Activated CD8-positive, alpha-beta T cell treated with anti-CD3 and anti-CD28 coated beads for 36 hours (primary cell): Measurements from ENCODE around the gene KDM8. TPM values are rescaled to one million over a fixed set of nuclear protein-coding genes. Genes with fewer than 3 reads are reported as not detected.

Experiments used
- ATAC-seq: fragments of 200-7000 bp; cut with Tn5 transposase; one replicate; pipeline ENCODE4 v1.10.0; 2021; ENCODE audit warnings: mild to moderate bottlenecking, moderate library complexity
- CTCF ChIA-PET: fragments of 350-600 bp; sonication (Branson Sonifier 250); formaldehyde crosslinking; loops from one replicate; lab custom pipeline; 2021; ENCODE audit warnings: antibody characterized with exemption; lab: Charles Lee
- POLR2A ChIA-PET: fragments of 350-600 bp; sonication (Branson Sonifier 250); formaldehyde crosslinking; loops from one replicate; lab custom pipeline; 2021; ENCODE audit warnings: antibody characterized with exemption; lab: Charles Lee
- DNase-seq: peaks from one replicate; pipeline ENCODE4 v3.0.0-alpha.2; 2020
- H3K27ac Mint-ChIP-seq: one replicate; pipeline ENCODE4 v1.8.0; 2021; ENCODE audit warnings: mild to moderate bottlenecking, mixed read lengths
- H3K27me3 Mint-ChIP-seq: one replicate; pipeline ENCODE4 v1.8.0; 2021; ENCODE audit warnings: mixed read lengths
- H3K36me3 Mint-ChIP-seq: one replicate; pipeline ENCODE4 v1.8.0; 2021; ENCODE audit warnings: low read depth, mixed read lengths
- H3K4me1 Mint-ChIP-seq: one replicate; pipeline ENCODE4 v1.8.0; 2021; ENCODE audit warnings: low read depth, mixed read lengths
- H3K4me3 Mint-ChIP-seq: one replicate; pipeline ENCODE4 v1.8.0; 2021; ENCODE audit warnings: mild to moderate bottlenecking, moderate library complexity, mixed read lengths
- H3K9me3 Mint-ChIP-seq: one replicate; pipeline ENCODE4 v1.8.0; 2021; ENCODE audit warnings: mixed read lengths
- CTCF ChIP-seq: fragments of 200-600 bp; IDR thresholded peaks from one replicate; pipeline ENCODE4 v1.8.0; 2022; ENCODE audit warnings: antibody characterized with exemption, mild to moderate bottlenecking
- intact Hi-C: fragments of 100-400 bp; cut with micrococcal nuclease; formaldehyde crosslinking; loops from one replicate; pipeline ENCODE4 v1.10.0; 2022
- total RNA-seq, 2 experiments: library from RNA; stranded (reverse); gene quantifications; one replicate each; pipeline ENCODE4 v1.2.3, GENCODE V29; 2021

The KDM8 gene
- total RNA-seq, 2 experiments from 2014 or later, result 10.9 to 12.7 TPM

- CTCF ChIA-PET, result interaction anchor here (0.6 to 6.0 kb wide), 6 partner anchors 10 to 321 kb away, joined by 3 to 29 read pairs (median 3); no protein-coding TSS in a partner anchor
- peak; percentile 27 for ATAC-seq
- Mint-ChIP-seq H3K9me3 (peaks cover 7% of the 10 kb centered on the region), H3K27ac (peak overlapping the region; percentile 96), H3K4me1 (peaks cover 83% of the 10 kb centered on the region), H3K4me3 (peak overlapping the region; percentile 16), H3K27me3 (no peaks in the 10 kb centered on the region), H3K36me3 (peaks cover 70% of the 10 kb centered on the region)
- POLR2A ChIA-PET, result interaction anchor here (0.9 to 13.8 kb wide), 4 partner anchors 10 to 66 kb away, joined by 3 to 126 read pairs (median 18); no protein-coding TSS in a partner anchor
- intact Hi-C loops, result loop anchor here (2.0 kb wide), 1 partner anchor 15 kb away; no protein-coding TSS in a partner anchor
- no peak for TF ChIP-seq CTCF
- DNase-seq, result peak; percentile 43
These were observed 48.3 kb downstream of the KDM8 start for GRCh38 chr16:27251541-27252205.

GRCh38 chr16:27252206-27252585, 48.9 kb downstream of the KDM8 start:
- no peak for DNase-seq
- TF ChIP-seq CTCF, result no peak
- intact Hi-C loops, result loop anchor here (2.0 kb wide), 1 partner anchor 15 kb away; no protein-coding TSS in a partner anchor
- Mint-ChIP-seq H3K4me3 (peak overlapping the region; percentile 16), H3K9me3 (peaks cover 7% of the 10 kb centered on the region), H3K36me3 (peaks cover 70% of the 10 kb centered on the region), H3K27ac (peak overlapping the region; percentile 96), H3K27me3 (no peaks in the 10 kb centered on the region), H3K4me1 (peaks cover 82% of the 10 kb centered on the region)
- no peak for ATAC-seq
- ChIA-PET POLR2A (interaction anchor here (0.9 to 13.8 kb wide), 4 partner anchors 8 to 65 kb away, joined by 4 to 126 read pairs (median 18); no protein-coding TSS in a partner anchor), CTCF (interaction anchor here (0.5 to 6.0 kb wide), 4 partner anchors 15 to 116 kb away, joined by 3 to 29 read pairs (median 4); no protein-coding TSS in a partner anchor)

- POLR2A ChIA-PET, result interaction anchor here (0.7 to 13.8 kb wide), 9 partner anchors 10 to 154 kb away, joined by 3 to 126 read pairs (median 5); no protein-coding TSS in a partner anchor
- peaks cover 86% of the 10 kb centered on the region for H3K4me1 Mint-ChIP-seq
These were observed 50.2 kb downstream of the KDM8 start for GRCh38 chr16:27253526-27253930.

GRCh38 chr16:27254262-27254811, 51.0 kb downstream of the KDM8 start:
- H3K4me1 Mint-ChIP-seq, result peaks cover 90% of the 10 kb centered on the region
- DNase-seq, result peak; percentile 62
- no peaks in the 10 kb centered on the region for H3K9me3 Mint-ChIP-seq
- peaks cover 65% of the 10 kb centered on the region for H3K36me3 Mint-ChIP-seq
- intact Hi-C loops, result no loop called here
- peak overlapping the region; percentile 50 for H3K4me3 Mint-ChIP-seq
- no peak for TF ChIP-seq CTCF
- POLR2A ChIA-PET, result interaction anchor here (0.7 to 13.8 kb wide), 11 partner anchors 9 to 153 kb away, joined by 3 to 126 read pairs (median 5); no protein-coding TSS in a partner anchor
- no peaks in the 10 kb centered on the region for H3K27me3 Mint-ChIP-seq
- ATAC-seq, result peak; percentile 68
- H3K27ac Mint-ChIP-seq, result peak overlapping the region; percentile 96
- CTCF ChIA-PET, result interaction anchor here (1.0 to 3.3 kb wide), 9 partner anchors 13 to 114 kb away, joined by 3 to 19 read pairs (median 4); partner anchors contain the start of gene NSMCE1

More at GRCh38 chr16:27253526-27253930, 50.2 kb downstream of the KDM8 start:
- ATAC-seq (peak; percentile 52), DNase-seq (peak; percentile 44)
- intact Hi-C loops, result loop anchor here (1.0 to 2.0 kb wide), 2 partner anchors 17 to 65 kb away; no protein-coding TSS in a partner anchor
- H3K27ac Mint-ChIP-seq, result peak overlapping the region; percentile 96
- peaks cover 3% of the 10 kb centered on the region for H3K9me3 Mint-ChIP-seq
- no peaks in the 10 kb centered on the region for H3K27me3 Mint-ChIP-seq
- peaks cover 66% of the 10 kb centered on the region for H3K36me3 Mint-ChIP-seq
- CTCF ChIA-PET, result interaction anchor here (1.1 to 6.0 kb wide), 8 partner anchors 12 to 74 kb away, joined by 3 to 29 read pairs (median 4); no protein-coding TSS in a partner anchor
- H3K4me3 Mint-ChIP-seq, result peak overlapping the region; percentile 50
- TF ChIP-seq CTCF, result no peak
